ENCODE data around the gene DACT2. TPM values are rescaled to one million over a fixed set of nuclear protein-coding genes. Genes with fewer than 3 reads are reported as not detected.

The DACT2 gene
- total RNA-seq, 1 donor from 2014 or later, result 17.4 TPM

- no peak for DNase-seq (ENCODE audit: extremely low spot score, unreplicated experiment)
- H3K4me1 Mint-ChIP-seq (ENCODE audit: unreplicated experiment), result peaks cover 26% of the 10 kb centered on the region
- H3K27me3 Mint-ChIP-seq, result peaks cover 5% of the 10 kb centered on the region
- TF ChIP-seq, protein P1, sequence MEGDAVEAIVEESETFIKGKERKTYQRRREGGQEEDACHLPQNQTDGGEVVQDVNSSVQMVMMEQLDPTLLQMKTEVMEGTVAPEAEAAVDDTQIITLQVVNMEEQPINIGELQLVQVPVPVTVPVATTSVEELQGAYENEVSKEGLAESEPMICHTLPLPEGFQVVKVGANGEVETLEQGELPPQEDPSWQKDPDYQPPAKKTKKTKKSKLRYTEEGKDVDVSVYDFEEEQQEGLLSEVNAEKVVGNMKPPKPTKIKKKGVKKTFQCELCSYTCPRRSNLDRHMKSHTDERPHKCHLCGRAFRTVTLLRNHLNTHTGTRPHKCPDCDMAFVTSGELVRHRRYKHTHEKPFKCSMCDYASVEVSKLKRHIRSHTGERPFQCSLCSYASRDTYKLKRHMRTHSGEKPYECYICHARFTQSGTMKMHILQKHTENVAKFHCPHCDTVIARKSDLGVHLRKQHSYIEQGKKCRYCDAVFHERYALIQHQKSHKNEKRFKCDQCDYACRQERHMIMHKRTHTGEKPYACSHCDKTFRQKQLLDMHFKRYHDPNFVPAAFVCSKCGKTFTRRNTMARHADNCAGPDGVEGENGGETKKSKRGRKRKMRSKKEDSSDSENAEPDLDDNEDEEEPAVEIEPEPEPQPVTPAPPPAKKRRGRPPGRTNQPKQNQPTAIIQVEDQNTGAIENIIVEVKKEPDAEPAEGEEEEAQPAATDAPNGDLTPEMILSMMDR (conservative IDR thresholded peaks at IDR 0.05), result no peak
- H3K9me3 Mint-ChIP-seq, result no peaks in the 10 kb centered on the region
- no peak overlapping the region for H3K4me3 Mint-ChIP-seq
- H3K27ac Mint-ChIP-seq, result no peak overlapping the region
- no peaks in the 10 kb centered on the region for H3K36me3 Mint-ChIP-seq
Measured at GRCh38 chr6:168265394-168265793, 54.2 kb downstream of the DACT2 start.

DNA sequence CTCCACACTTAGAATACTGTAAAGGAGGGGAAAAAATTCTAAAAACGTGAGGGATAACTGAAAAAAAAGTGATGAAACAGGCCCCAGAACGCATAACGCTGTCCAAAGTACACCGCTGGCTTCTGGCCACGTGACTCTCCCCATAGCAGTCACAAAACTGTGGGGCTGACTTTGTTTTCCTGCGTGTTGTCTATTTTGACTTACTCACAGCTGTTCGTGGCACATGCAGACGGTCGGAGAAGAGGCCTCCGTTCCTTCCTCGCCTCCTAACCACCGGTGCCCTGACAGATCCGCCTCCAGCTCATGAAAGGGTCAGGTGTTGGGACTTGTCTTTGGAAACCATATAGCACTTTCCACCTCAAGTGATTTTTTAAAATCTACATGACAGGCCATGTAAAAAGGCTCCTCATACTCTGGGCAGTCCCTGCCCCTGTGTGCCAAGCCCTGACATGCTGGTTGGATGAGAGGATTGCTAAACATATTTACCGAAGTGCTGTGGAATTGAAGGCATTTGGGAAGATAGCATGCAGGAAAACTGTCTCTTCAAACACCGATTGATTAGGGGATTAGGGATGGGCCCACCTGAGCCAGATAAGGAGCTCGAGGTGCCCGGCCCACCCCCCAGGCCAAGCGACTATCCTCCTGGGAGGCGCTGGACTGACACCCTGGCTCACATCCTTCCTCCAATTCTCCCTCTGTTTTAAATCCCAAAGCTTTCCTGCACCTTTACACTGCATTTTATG lies 54.8 kb downstream of the DACT2 start:
- Mint-ChIP-seq H3K4me1 (ENCODE audit: unreplicated experiment) (peaks cover 28% of the 10 kb centered on the region), H3K4me3 (no peak overlapping the region), H3K27ac (no peak overlapping the region), H3K9me3 (no peaks in the 10 kb centered on the region), H3K36me3 (no peaks in the 10 kb centered on the region), H3K27me3 (peaks cover 6% of the 10 kb centered on the region)
- TF ChIP-seq, protein P1 (conservative IDR thresholded peaks at IDR 0.05), result no peak
- no peak for DNase-seq (ENCODE audit: extremely low spot score, unreplicated experiment)

DNA sequence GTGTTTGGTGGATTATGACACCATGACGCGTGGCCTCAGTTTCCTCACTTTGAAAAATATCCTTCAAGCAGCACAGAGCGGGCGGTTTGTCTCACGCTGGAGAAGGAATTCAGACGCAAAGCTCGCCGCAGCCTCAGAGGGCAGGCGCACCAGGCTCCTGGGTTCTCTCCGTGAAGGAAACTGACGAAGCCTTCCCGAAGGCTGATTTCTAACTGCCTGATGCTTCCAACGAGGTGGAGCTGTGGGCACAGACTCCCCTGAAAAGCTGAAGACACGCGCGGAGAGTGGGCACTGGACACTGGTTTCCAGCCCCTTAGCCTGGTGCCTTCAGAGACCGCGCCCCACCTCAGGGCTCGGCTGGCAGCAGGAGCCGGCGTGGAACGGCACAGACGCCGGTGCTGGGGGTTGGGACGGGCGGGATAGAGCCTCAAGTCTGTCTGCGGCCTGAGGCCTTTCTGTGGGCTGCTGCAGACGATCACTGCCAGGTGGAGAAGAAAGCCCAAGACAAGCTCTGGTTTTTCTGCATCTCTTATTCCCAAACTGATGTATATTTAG lies 56.1 kb downstream of the DACT2 start:
- Mint-ChIP-seq H3K27ac (no peak overlapping the region), H3K36me3 (no peaks in the 10 kb centered on the region), H3K27me3 (peaks cover 9% of the 10 kb centered on the region), H3K4me3 (no peak overlapping the region), H3K4me1 (ENCODE audit: unreplicated experiment) (peaks cover 32% of the 10 kb centered on the region), H3K9me3 (no peaks in the 10 kb centered on the region)
- no peak for DNase-seq (ENCODE audit: extremely low spot score, unreplicated experiment)
- TF ChIP-seq, protein P1 (conservative IDR thresholded peaks at IDR 0.05), result no peak

- Mint-ChIP-seq H3K36me3 (no peaks in the 10 kb centered on the region), H3K27me3 (peaks cover 11% of the 10 kb centered on the region), H3K4me1 (ENCODE audit: unreplicated experiment) (peaks cover 24% of the 10 kb centered on the region), H3K27ac (peak overlapping the region; percentile 49), H3K4me3 (peak overlapping the region; percentile 46), H3K9me3 (no peaks in the 10 kb centered on the region)
- TF ChIP-seq, protein P1 (conservative IDR thresholded peaks at IDR 0.05), result no peak
- DNase-seq (ENCODE audit: extremely low spot score, unreplicated experiment), result no peak
Measured at GRCh38 chr6:168261234-168261633, 58.3 kb downstream of the DACT2 start.

GRCh38 chr6:168260420-168260987 lies 59.1 kb downstream of the DACT2 start:
- DNase-seq (ENCODE audit: extremely low spot score, unreplicated experiment), result no peak
- Mint-ChIP-seq H3K4me1 (ENCODE audit: unreplicated experiment) (peaks cover 23% of the 10 kb centered on the region), H3K4me3 (peak overlapping the region; percentile 46)

More at GRCh38 chr6:168260420-168260987, 59.1 kb downstream of the DACT2 start:
- H3K36me3 Mint-ChIP-seq, result no peaks in the 10 kb centered on the region
- H3K9me3 Mint-ChIP-seq, result no peaks in the 10 kb centered on the region
- H3K27ac Mint-ChIP-seq, result peak overlapping the region; percentile 49
- H3K27me3 Mint-ChIP-seq, result peaks cover 11% of the 10 kb centered on the region
- TF ChIP-seq, protein P1 (conservative IDR thresholded peaks at IDR 0.05), result no peak

Measured in type B pancreatic cell (in vitro differentiated cells).